ENCODE results near the gene GIGYF2.
"Not testable (repeated sequence)": the region's sequence is repeated elsewhere in the genome, so short reads cannot be mapped to it uniquely, and the experiment has no call there.

GIGYF2 gene

DNA sequence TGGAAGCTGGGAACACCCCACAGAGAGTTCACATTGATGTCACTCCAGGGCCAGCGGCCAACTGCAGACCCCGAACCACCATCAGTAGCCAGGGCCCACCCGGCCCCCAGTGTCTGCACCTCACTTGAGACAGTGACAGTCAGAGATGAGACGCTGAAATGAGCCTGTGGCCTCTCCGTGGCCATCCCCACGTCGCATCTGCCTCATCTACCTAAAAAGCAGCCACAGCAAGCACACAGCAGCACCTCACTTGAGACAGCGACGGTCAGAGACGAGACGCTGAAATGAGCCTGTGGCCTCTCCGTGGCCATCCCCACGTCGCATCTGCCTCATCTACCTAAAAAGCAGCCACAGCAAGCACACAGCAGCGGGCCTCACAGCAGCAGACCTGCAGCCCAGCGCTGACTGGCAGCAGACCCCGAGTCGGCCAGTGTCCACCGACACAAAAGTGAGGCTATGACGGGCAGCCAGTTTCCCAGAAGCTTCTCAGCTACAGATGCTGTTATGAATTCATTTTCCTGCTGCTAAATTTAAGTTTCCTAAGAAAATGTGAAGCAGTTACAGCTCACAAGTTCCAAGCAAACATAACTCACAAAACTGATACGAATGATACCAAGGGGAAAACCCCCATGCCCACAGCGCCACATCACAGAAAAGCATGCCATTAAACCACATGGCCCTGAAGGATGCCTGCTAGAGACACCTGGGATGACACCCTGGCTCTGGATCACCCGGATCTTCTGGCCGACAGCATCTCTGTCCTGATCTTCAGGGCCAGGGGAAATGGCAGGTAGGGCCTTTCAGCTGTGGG lies 200.7 kb downstream of the GIGYF2 start:
- DNase-seq = no peak

DNA sequence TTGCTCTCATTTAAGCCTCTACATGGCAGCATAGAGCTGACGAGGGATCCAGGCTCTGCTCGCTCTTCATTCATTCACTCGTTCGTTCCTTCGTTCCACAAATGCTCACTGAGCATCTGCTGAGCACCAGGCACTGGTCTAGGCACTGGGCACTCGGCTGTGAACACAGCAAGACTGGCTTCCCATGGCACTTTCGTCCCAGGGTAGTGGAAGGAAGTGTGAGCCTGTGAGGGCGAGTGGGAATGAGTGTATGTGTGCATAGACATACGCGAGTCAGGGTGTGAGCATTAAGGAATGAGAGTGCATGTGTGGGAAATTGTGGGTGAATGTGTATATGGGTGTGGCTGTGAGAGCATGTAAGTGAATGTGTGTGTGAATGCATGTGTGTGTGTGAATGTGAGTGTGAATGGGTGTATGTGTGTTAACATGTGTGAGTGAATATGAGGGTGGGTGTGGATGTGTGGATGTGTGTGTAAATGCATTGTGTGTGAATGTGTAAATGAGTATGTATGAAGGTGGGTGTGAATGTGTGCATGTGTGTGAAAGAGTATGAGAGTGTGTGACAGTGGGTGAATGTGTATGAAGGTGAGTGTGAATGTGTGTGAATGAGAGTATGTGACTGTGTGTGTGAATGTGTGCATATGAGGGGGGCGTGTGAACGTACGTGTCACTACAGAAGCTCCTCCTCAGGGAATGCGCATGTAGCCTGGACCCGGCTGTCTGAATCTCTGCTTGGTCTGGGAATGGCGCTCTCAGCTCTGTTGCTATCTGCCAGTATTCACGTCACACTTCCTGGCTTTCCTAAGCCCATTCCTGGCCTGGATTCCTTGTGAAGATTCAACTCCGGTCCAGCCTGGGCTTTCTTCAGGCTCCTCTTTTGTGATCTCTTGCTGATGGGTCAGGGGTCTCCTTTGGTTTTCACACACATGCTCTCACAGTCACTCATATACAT lies 201.7 kb downstream of the GIGYF2 start:
- DNase-seq = no peak

DNA sequence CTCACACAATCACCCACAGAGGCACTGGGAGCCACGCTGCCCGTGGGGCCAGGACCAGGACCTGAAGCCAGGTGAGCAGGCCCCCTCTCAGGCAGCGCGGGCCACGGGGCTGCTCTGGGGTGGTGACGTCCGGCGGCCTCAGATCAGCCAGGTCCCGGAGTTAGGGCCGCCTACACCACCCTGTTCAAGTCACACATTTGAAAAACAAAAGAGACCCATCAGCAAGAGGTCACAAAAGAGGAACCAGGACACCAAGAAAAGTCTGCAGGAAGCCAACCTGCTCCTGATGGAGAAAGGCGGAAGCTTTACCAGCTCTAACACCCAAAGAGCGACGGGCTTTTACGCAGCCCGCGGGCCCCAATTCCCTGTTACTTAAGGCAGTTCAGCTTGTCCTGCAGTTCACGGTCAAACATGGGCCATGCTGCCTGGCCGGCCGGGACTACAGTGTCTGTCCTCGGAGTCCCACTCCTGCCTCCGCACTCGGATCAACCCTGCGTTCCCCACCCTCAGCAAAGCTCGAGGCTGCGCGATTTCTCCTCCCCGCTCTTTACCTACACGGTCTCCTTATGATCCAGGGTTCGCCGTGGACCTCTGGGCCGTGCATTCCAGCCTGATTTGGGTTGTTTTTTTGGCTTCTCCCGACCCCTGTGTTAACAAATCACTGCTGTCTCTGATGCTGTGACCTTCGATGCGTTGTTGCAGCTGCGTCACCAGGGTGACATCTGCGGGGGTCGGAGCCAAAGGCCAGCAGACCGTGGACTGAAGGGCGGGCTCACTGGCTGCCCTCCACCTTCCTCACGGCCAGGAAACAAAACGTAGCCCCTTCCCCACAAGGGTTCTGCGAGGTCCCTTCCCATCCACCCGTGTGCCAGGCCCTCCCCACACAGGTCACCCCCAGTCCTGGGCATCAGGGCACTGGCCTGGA lies 203.9 kb downstream of the GIGYF2 start:
- DNase-seq = no peak

DNA sequence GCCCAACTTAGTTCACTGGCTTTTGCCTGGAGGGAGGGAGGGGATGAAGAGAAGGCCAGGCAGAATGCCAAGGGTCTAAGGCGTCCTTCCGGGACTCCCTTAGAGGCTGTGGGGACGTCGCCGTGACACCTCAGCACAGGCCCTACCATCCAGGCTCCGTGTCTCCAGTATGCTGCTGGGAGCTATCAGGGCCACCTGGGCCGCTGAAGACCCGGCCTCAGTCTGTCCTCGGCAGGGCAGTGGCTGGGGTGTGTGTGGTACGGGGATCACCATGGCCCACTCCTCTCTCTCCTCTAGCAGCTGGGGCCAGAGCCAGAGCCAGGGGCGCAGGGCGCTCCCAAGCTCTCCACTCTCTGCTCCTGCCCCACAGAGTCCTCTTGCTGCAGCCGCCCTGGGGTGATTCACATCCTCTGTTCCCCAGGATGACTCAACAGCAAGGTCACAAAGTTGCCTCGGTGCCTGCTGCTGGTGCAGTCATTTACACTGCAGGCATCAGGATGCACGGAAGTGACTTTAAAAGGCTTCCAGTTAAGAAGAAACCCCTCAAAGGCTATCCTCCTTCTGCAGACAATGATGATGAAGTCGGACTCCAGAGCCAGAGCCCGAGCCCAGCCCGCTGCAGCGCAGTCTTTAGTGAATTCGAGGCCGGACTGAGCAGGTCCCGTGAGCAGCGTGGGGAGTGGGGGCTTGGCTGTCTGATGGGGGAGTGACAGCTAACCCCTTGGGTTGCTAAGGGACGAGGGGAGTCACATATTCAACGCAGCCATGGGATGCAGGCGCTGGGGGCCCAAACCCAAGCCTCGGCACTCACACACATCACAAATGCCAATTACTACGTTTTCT lies 204.8 kb downstream of the GIGYF2 start:
- DNase-seq = no peak

DNA sequence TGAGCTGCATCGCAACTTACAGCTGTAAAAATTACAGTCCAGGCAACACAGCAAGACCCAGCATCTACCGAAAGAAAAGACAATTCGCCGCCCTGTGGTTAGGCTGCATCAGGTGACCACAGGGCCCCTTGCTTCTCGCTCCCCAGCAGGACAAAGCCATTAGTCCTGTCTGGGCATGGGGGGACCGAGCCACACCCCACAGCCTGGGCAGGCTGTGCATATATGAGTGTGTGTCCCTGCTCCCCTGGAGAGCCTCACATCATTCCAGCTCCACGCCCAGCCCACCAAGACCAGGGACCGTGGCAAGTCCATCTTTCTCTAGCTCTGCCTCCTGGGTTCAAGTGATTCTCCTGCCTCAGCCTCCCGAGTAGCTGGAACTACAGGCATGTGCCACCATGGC lies 206.9 kb downstream of the GIGYF2 start:
- no peak for DNase-seq

DNA sequence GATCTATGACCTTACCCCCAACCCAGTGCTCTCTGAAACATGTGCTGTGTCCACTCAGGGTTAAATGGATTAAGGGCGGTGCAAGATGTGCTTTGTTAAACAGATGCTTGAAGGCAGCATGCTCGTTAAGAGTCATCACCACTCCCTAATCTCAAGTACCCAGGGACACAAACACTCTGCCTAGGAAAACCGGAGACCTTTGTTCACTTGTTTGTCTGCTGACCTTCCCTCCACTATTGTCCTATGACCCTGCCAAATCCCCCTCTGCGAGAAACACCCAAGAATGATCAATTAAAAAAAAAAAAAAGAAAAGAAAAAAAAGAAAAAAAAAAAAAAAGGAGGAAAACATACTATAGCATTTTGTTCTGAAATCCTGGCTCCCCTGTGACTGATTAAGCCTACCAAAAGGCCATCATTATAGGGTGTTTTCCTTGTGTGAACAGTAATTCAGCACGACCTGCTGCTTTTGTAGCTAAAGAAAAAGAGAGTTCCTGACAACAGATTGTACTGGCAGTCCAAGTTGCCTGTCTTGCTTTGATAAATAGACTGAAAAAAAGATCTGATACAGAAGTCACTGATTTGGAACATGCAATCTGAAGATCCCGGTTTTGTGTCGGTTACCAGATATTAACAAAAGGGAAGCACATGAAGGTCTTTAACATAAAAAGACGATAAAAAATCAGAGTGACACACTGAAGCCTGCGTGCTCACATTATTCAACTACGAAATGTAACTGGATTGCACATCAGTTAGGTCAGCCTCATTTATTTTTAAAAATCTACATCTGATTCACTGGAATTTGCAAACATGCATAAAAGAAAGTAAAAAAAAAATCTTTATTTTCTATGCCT lies 210.0 kb downstream of the GIGYF2 start:
- not testable (repeated sequence) for DNase-seq

DNA sequence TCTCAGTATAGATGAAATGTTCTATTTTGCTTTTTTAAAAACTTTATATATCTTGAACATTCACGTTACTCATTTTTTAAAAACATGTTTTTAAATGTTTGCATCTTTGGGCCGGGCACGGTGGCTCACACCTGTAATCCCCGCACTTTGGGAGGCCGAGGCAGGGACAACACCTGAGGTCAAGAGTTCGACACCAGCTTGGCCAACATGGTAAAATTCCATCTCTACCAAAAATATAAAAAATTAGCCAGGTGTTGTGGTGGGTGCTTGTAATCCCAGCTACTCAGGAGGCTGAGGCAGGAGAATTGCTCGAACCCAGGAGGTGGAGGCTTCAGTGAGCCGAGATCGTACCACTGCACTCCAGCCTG lies 210.6 kb downstream of the GIGYF2 start:
- not testable (repeated sequence) for DNase-seq

DNA sequence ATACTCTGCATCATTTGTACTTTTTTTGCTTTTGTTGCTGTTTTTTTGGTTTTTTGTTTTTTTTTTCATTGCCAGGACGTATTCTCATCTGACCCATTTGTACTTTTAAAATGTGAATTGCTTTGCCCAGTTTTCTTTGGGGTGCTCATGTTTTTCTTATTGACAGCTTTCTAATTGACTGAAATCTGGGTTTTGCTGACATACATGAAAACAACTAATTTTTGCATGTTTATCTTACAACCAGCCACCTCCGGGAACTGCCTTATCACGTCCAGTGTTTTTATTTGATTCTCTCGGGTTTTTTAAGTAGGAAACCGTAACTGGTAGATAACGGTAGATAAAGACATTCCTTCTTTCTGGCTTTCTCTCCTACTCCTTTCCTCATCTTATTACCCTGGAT lies 211.6 kb downstream of the GIGYF2 start:
- no peak for DNase-seq
